ENCODE results near the gene ADAMTS12.

Gene ADAMTS12

DNA sequence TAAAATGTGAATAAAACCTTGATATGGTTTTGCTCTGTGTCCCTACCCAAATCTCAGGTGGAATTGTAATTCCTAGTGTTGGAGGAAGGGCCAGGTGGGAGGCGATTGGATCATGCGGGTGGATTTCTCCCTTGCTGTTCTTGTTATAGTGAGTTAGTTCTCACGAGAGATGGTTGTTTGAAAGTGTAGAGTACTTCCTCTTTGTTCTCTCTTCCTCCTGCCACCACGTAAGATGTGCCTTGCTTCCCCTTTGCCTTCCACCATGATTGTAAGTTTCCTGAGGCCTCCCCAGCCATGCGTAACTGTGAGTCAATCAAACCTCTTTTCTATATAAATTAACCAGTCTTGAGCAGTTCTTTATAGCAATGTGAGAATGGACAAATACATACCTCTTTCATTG, 416.1 kb downstream of the ADAMTS12 start:
- no peak overlapping the region for H3K4me3 ChIP-seq (ENCODE audit: low read depth, low read length)
- no peak for DNase-seq (ENCODE audit: low read depth)
- TF ChIP-seq, protein P1, sequence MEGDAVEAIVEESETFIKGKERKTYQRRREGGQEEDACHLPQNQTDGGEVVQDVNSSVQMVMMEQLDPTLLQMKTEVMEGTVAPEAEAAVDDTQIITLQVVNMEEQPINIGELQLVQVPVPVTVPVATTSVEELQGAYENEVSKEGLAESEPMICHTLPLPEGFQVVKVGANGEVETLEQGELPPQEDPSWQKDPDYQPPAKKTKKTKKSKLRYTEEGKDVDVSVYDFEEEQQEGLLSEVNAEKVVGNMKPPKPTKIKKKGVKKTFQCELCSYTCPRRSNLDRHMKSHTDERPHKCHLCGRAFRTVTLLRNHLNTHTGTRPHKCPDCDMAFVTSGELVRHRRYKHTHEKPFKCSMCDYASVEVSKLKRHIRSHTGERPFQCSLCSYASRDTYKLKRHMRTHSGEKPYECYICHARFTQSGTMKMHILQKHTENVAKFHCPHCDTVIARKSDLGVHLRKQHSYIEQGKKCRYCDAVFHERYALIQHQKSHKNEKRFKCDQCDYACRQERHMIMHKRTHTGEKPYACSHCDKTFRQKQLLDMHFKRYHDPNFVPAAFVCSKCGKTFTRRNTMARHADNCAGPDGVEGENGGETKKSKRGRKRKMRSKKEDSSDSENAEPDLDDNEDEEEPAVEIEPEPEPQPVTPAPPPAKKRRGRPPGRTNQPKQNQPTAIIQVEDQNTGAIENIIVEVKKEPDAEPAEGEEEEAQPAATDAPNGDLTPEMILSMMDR (IDR thresholded peaks at IDR 0.05; ENCODE audit: low read depth, low read length, missing control alignments): no peak

DNA sequence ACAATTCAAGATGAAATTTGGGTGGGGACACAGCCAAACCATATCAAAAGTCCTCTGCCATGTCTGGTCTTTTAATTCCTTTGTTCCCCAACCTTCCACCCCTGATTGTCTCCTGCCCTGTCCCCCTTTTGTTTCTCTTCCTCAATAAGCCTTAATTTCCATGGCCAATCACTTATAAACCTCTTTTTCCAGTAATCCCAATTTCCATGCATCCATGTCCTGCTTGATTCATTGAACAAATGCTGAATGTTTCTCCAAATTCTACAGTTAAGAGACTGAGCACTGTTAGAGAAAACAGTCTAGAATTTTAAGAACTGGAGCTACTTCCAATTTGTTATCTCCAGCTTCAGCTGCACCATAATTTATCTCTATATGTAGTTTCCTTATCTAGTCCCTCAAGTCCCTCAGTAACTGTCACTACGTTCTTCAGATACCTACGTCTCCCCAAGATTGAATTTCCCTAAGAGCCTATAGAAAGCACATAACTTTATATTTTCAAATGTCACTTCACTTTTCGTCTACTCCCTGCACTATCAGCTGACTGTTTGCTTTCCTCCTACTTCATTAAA, 416.8 kb downstream of the ADAMTS12 start:
- TF ChIP-seq, protein P1 (IDR thresholded peaks at IDR 0.05; ENCODE audit: low read depth, low read length, missing control alignments): no peak
- H3K4me3 ChIP-seq (ENCODE audit: low read depth, low read length): no peak overlapping the region
- DNase-seq (ENCODE audit: low read depth): no peak

DNA sequence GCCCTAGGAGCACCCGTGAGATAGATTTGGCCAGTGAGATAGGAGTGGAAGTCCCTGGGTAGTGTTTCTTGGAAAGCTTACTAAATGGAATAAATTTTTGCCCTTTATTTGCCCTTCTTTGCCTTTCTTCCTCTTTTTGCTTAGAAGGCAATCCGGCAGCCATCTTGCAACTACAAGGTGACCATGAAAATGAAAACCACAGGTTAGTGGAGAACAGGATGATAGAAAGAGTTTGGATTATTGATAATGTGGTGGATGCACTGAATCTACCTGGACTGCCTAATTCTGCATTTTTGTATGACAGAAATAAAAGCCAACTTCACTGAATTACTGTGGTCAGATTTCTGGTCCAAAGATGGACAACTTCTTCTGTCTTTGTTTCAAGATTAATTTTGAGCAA, 417.8 kb downstream of the ADAMTS12 start:
- no peak for DNase-seq (ENCODE audit: low read depth)
- H3K4me3 ChIP-seq (ENCODE audit: low read depth, low read length): no peak overlapping the region
- TF ChIP-seq, protein P1 (IDR thresholded peaks at IDR 0.05; ENCODE audit: low read depth, low read length, missing control alignments): no peak
